CD4-positive, alpha-beta T cell treated with Interleukin-2 at 100 ng/mL for 4 hours (primary cell): Measurements from ENCODE around the gene WIPI1.

Experiments
- DNase-seq: peaks from one replicate; pipeline ENCODE4 v3.0.0-alpha.2; 2020; ENCODE audit warnings: low spot score

The WIPI1 gene

GRCh38 chr17:68460146-68460545 is 2.9 kb upstream of the WIPI1 start:
- no peak for DNase-seq

GRCh38 chr17:68459037-68459639 is 1.8 kb upstream of the WIPI1 start:
- no peak for DNase-seq

- no peak for DNase-seq
These were observed 1.2 kb upstream of the WIPI1 start for GRCh38 chr17:68458260-68459036.

GRCh38 chr17:68457539-68458259 is 403 bp upstream of the WIPI1 start:
- DNase-seq = peak; percentile 98

GRCh38 chr17:68456339-68457167 is 743 bp downstream of the WIPI1 start:
- DNase-seq = no peak

GRCh38 chr17:68455901-68456338 is 1.4 kb downstream of the WIPI1 start:
- DNase-seq = no peak

- DNase-seq = no peak
These were observed 3.2 kb downstream of the WIPI1 start for GRCh38 chr17:68453991-68454665.

- no peak for DNase-seq
These were observed 4.5 kb downstream of the WIPI1 start for GRCh38 chr17:68452724-68453290.

- DNase-seq = no peak
These were observed 5.5 kb downstream of the WIPI1 start for GRCh38 chr17:68451670-68452354.

GRCh38 chr17:68450801-68451200 is 6.5 kb downstream of the WIPI1 start:
- DNase-seq = no peak

GRCh38 chr17:68450391-68450790 is 6.9 kb downstream of the WIPI1 start:
- no peak for DNase-seq

- DNase-seq = no peak
These were observed 8.1 kb downstream of the WIPI1 start for GRCh38 chr17:68449021-68449739.

- no peak for DNase-seq
These were observed 10.7 kb downstream of the WIPI1 start for GRCh38 chr17:68446626-68447041.

GRCh38 chr17:68445671-68446070 is 11.6 kb downstream of the WIPI1 start:
- DNase-seq = no peak

- DNase-seq = no peak
These were observed 13.3 kb downstream of the WIPI1 start for GRCh38 chr17:68443972-68444464.

- no peak for DNase-seq
These were observed 16.1 kb downstream of the WIPI1 start for GRCh38 chr17:68441070-68441770.

- DNase-seq = no peak
These were observed 16.8 kb downstream of the WIPI1 start for GRCh38 chr17:68440526-68440925.

GRCh38 chr17:68439656-68440290 is 17.5 kb downstream of the WIPI1 start:
- DNase-seq = no peak
